GM10266 (cell line): ENCODE measurements around the gene TFEC.
"Not testable (repeated sequence)": the region's sequence is repeated elsewhere in the genome, so short reads cannot be mapped to it uniquely, and the experiment has no call there.

Experiments used
- DNase-seq: peaks from one replicate; pipeline ENCODE4 v3.0.0; 2012; ENCODE audit errors: extremely low spot score
- CTCF ChIP-seq: IDR thresholded peaks from 2 replicates; pipeline ENCODE4 v1.5.1; 2012; ENCODE audit warnings: mild to moderate bottlenecking, low read depth; ENCODE audit not compliant: control insufficient read depth, insufficient read depth; ENCODE audit errors: missing control alignments

Gene TFEC

GRCh38 chr7:116024826-116025809 lies 5.4 kb downstream of the TFEC start:
- TF ChIP-seq CTCF, result no peak
- no peak for DNase-seq

- peak; percentile 6 for DNase-seq
- no peak for TF ChIP-seq CTCF
Measured at GRCh38 chr7:116021237-116021636, 9.3 kb downstream of the TFEC start.

GRCh38 chr7:116018731-116019130 lies 11.8 kb downstream of the TFEC start:
- TF ChIP-seq CTCF, result no peak
- no peak for DNase-seq

- TF ChIP-seq CTCF, result no peak
- no peak for DNase-seq
Measured at GRCh38 chr7:116013675-116014074, 16.9 kb downstream of the TFEC start.

GRCh38 chr7:116011584-116011983 lies 19.0 kb downstream of the TFEC start:
- DNase-seq, result no peak
- TF ChIP-seq CTCF, result no peak

GRCh38 chr7:116004762-116005161 lies 25.8 kb downstream of the TFEC start:
- DNase-seq, result not testable (repeated sequence)

GRCh38 chr7:115997221-115997620 lies 33.3 kb downstream of the TFEC start:
- TF ChIP-seq CTCF, result no peak
- no peak for DNase-seq
